Trophoblast cell (in vitro differentiated cells and primary cell): Measurements from ENCODE around the gene SDS.

Source experiments
- DNase-seq, 2 donors: peaks; one replicate each; pipeline ENCODE4 v3.0.0-alpha.2; 2016
- H2AFZ ChIP-seq: 2 replicates; pipeline ENCODE4 v1.6.1; 2013; ENCODE audit warnings: low read length, moderate library complexity, mild to moderate bottlenecking; ENCODE audit not compliant: insufficient read depth, poor library complexity
- H2AK5ac ChIP-seq: 2 replicates; pipeline ENCODE4 v1.6.1; 2013; ENCODE audit warnings: mild to moderate bottlenecking, low read length
- H2BK120ac ChIP-seq: 2 replicates; pipeline ENCODE4 v1.6.1; 2013; ENCODE audit warnings: low read length, mild to moderate bottlenecking, moderate library complexity; ENCODE audit not compliant: insufficient read depth, poor library complexity
- H2BK12ac ChIP-seq: 2 replicates; pipeline ENCODE4 v1.6.1; 2013; ENCODE audit warnings: mild to moderate bottlenecking, low read length, moderate library complexity
- H2BK5ac ChIP-seq: 2 replicates; pipeline ENCODE4 v1.6.1; 2013; ENCODE audit warnings: low read length, low read depth, moderate library complexity, mild to moderate bottlenecking; ENCODE audit not compliant: poor library complexity
- H3K14ac ChIP-seq: 2 replicates; pipeline ENCODE4 v1.6.1; 2013; ENCODE audit warnings: mild to moderate bottlenecking, low read length
- H3K18ac ChIP-seq: 2 replicates; pipeline ENCODE4 v1.6.1; 2013; ENCODE audit warnings: mild to moderate bottlenecking, low read length
- H3K23ac ChIP-seq: 2 replicates; pipeline ENCODE4 v1.6.1; 2013; ENCODE audit warnings: low read length
- H3K27ac ChIP-seq: 2 replicates; pipeline ENCODE4 v1.5.1; 2013; ENCODE audit warnings: low read depth, mild to moderate bottlenecking, inconsistent platforms, low read length, moderate library complexity
- H3K27me3 ChIP-seq: 2 replicates; pipeline ENCODE4 v1.6.1; 2013; ENCODE audit warnings: inconsistent platforms, mild to moderate bottlenecking, low read length, moderate library complexity; ENCODE audit not compliant: insufficient read depth
- H3K36me3 ChIP-seq, 2 experiments: 1 replicate in 1 of 2; 2 replicates in 1 of 2; pipeline ENCODE4 v1.6.1; 2013; ENCODE audit warnings: low read length in 2 of 2, mild to moderate bottlenecking in 2 of 2, moderate library complexity in 1 of 2; ENCODE audit not compliant: insufficient read depth in 2 of 2, control insufficient read depth in 1 of 2
- H3K4ac ChIP-seq: 2 replicates; pipeline ENCODE4 v1.6.1; 2013; ENCODE audit warnings: low read depth, mild to moderate bottlenecking, low read length, moderate library complexity
- H3K4me1 ChIP-seq, 2 experiments: 1 replicate in 1 of 2; 2 replicates in 1 of 2; pipeline ENCODE4 v1.6.1; 2013; ENCODE audit warnings: low read length in 2 of 2, mild to moderate bottlenecking in 2 of 2, moderate library complexity in 1 of 2; ENCODE audit not compliant: insufficient read depth in 2 of 2, control insufficient read depth in 1 of 2
- H3K4me2 ChIP-seq: 2 replicates; pipeline ENCODE4 v1.6.1; 2013; ENCODE audit warnings: inconsistent platforms, mild to moderate bottlenecking, low read length, moderate library complexity
- H3K4me3 ChIP-seq: 2 replicates; pipeline ENCODE4 v1.5.1; 2013; ENCODE audit warnings: mild to moderate bottlenecking, low read depth, low read length, inconsistent platforms
- H3K79me1 ChIP-seq: one replicate; pipeline ENCODE4 v1.6.1; 2013; ENCODE audit warnings: low read length
- H3K79me2 ChIP-seq: 2 replicates; pipeline ENCODE4 v1.6.1; 2013; ENCODE audit warnings: low read length, mild to moderate bottlenecking; ENCODE audit not compliant: control insufficient read depth, insufficient read depth, poor library complexity
- H3K9ac ChIP-seq: 2 replicates; pipeline ENCODE4 v1.6.1; 2013; ENCODE audit warnings: mild to moderate bottlenecking, low read length
- H3K9me3 ChIP-seq: 2 replicates; pipeline ENCODE4 v1.6.1; 2013; ENCODE audit warnings: low read depth, mild to moderate bottlenecking, control low read depth, inconsistent platforms, low read length; ENCODE audit not compliant: insufficient read depth
- H4K12ac ChIP-seq: 2 replicates; pipeline ENCODE4 v1.6.1; 2013; ENCODE audit warnings: low read depth, mild to moderate bottlenecking, low read length, moderate library complexity
- H4K8ac ChIP-seq: 2 replicates; pipeline ENCODE4 v1.6.1; 2013; ENCODE audit warnings: low read depth, mild to moderate bottlenecking, low read length, moderate library complexity
- H4K91ac ChIP-seq: one replicate; pipeline ENCODE4 v1.6.1; 2013; ENCODE audit warnings: low read depth, mild to moderate bottlenecking, low read length, moderate library complexity
- WGBS: extraction: QIAGEN DNeasy Blood & Tissue Kit; methylation state at CpG from one replicate; pipeline ENCODE4 v1.1.7; 2013; ENCODE audit warnings: missing lambda C conversion rate; ENCODE audit not compliant: insufficient read length, insufficient coverage; ENCODE audit errors: extremely low coverage; 5-methylcytosine and 5-hydroxymethylcytosine counted together

Gene SDS

GRCh38 chr12:113368331-113368730, 35.4 kb downstream of the SDS start:
- DNase-seq, result no peak
- no peaks in the 10 kb centered on the region for H3K9me3 ChIP-seq
- H3K27ac ChIP-seq, result no peak overlapping the region
- H4K91ac ChIP-seq, result no peak overlapping the region
- no CpG with 5 or more reads among the region's 4 CpGs for WGBS
- no peak overlapping the region for H3K14ac ChIP-seq
- H2AFZ ChIP-seq, result no peak overlapping the region
- no peak overlapping the region for H4K12ac ChIP-seq
- no peak overlapping the region for H2AK5ac ChIP-seq
- H3K27me3 ChIP-seq, result no peaks in the 10 kb centered on the region
- H3K36me3 ChIP-seq, result peaks cover 2 to 6% of the 10 kb centered on the region in 2 experiments
- H2BK5ac ChIP-seq, result no peak overlapping the region
- no peaks in the 10 kb centered on the region for H3K79me1 ChIP-seq
- H3K23ac ChIP-seq, result no peak overlapping the region
- no peak overlapping the region for H3K4ac ChIP-seq
- no peak overlapping the region for H3K9ac ChIP-seq
- no peak overlapping the region for H2BK12ac ChIP-seq
- H4K8ac ChIP-seq, result no peak overlapping the region
- no peak overlapping the region for H2BK120ac ChIP-seq
- no peaks in the 10 kb centered on the region for H3K79me2 ChIP-seq
- no peak overlapping the region for H3K4me3 ChIP-seq
- H3K4me2 ChIP-seq, result no peak overlapping the region
- no peaks in the 10 kb centered on the region for H3K4me1 ChIP-seq
- no peak overlapping the region for H3K18ac ChIP-seq

- no peaks in the 10 kb centered on the region for H3K79me1 ChIP-seq
- H3K14ac ChIP-seq, result no peak overlapping the region
- H4K91ac ChIP-seq, result no peak overlapping the region
- WGBS, result no CpG with 5 or more reads among the region's 4 CpGs
- no peaks in the 10 kb centered on the region for H3K79me2 ChIP-seq
- no peak overlapping the region for H3K4me3 ChIP-seq
- H3K9ac ChIP-seq, result no peak overlapping the region
- no peak overlapping the region for H4K8ac ChIP-seq
- H3K18ac ChIP-seq, result no peak overlapping the region
- H2BK12ac ChIP-seq, result no peak overlapping the region
- peak in 1 of 2 donors; percentile 2 for DNase-seq
- no peak overlapping the region for H2AK5ac ChIP-seq
- no peak overlapping the region for H2AFZ ChIP-seq
- H3K4ac ChIP-seq, result no peak overlapping the region
- H3K4me1 ChIP-seq, result no peaks in the 10 kb centered on the region
- no peak overlapping the region for H3K4me2 ChIP-seq
- H2BK5ac ChIP-seq, result no peak overlapping the region
- H3K27ac ChIP-seq, result no peak overlapping the region
- H2BK120ac ChIP-seq, result no peak overlapping the region
- H4K12ac ChIP-seq, result no peak overlapping the region
- peaks cover 0 to 3% of the 10 kb centered on the region in 2 experiments for H3K36me3 ChIP-seq
- H3K27me3 ChIP-seq, result no peaks in the 10 kb centered on the region
- no peak overlapping the region for H3K23ac ChIP-seq
- no peaks in the 10 kb centered on the region for H3K9me3 ChIP-seq
Measured at GRCh38 chr12:113366827-113367226, 36.9 kb downstream of the SDS start.

GRCh38 chr12:113365639-113366395, 37.9 kb downstream of the SDS start:
- Histone ChIP-seq H2BK120ac (no peak overlapping the region), H2BK5ac (no peak overlapping the region), H3K36me3 (peaks cover 0 to 3% of the 10 kb centered on the region in 2 experiments), H3K14ac (no peak overlapping the region), H3K27ac (no peak overlapping the region), H2AK5ac (no peak overlapping the region), H3K9ac (no peak overlapping the region), H4K91ac (no peak overlapping the region), H3K79me2 (no peaks in the 10 kb centered on the region), H2BK12ac (no peak overlapping the region), H3K23ac (no peak overlapping the region), H3K4me2 (no peak overlapping the region), H4K8ac (no peak overlapping the region), H3K9me3 (no peaks in the 10 kb centered on the region), H2AFZ (no peak overlapping the region), H3K4me3 (no peak overlapping the region), H3K27me3 (no peaks in the 10 kb centered on the region), H4K12ac (no peak overlapping the region), H3K4me1 (no peaks in the 10 kb centered on the region), H3K79me1 (no peaks in the 10 kb centered on the region), H3K4ac (no peak overlapping the region), H3K18ac (no peak overlapping the region)
- no peak for DNase-seq
- no CpG with 5 or more reads among the region's 7 CpGs for WGBS

GRCh38 chr12:113364698-113365097, 39.0 kb downstream of the SDS start:
- DNase-seq, result no peak
- H3K23ac ChIP-seq, result no peak overlapping the region
- H3K79me2 ChIP-seq, result no peaks in the 10 kb centered on the region
- H3K4me1 ChIP-seq, result no peaks in the 10 kb centered on the region
- H3K27ac ChIP-seq, result no peak overlapping the region
- H4K91ac ChIP-seq, result no peak overlapping the region
- H2AK5ac ChIP-seq, result no peak overlapping the region
- H3K9ac ChIP-seq, result no peak overlapping the region
- no peaks in the 10 kb centered on the region for H3K79me1 ChIP-seq
- H2BK5ac ChIP-seq, result no peak overlapping the region
- H3K4me2 ChIP-seq, result no peak overlapping the region
- H4K8ac ChIP-seq, result no peak overlapping the region
- no peak overlapping the region for H3K18ac ChIP-seq
- no peak overlapping the region for H4K12ac ChIP-seq
- H3K36me3 ChIP-seq, result peaks cover 0 to 3% of the 10 kb centered on the region in 2 experiments
- no peak overlapping the region for H3K4ac ChIP-seq
- H3K9me3 ChIP-seq, result no peaks in the 10 kb centered on the region
- no peak overlapping the region for H2BK12ac ChIP-seq
- H2BK120ac ChIP-seq, result no peak overlapping the region
- H3K4me3 ChIP-seq, result no peak overlapping the region
- H3K27me3 ChIP-seq, result no peaks in the 10 kb centered on the region
- no CpG with 5 or more reads among the region's 5 CpGs for WGBS
- H3K14ac ChIP-seq, result no peak overlapping the region
- no peak overlapping the region for H2AFZ ChIP-seq
